Activated CD4-positive, alpha-beta T cell treated with anti-CD3 and anti-CD28 coated beads, Interleukin-2, amount 50 U/mL, for 1 hour (primary cell): Measurements from ENCODE around the gene MAF.

Source experiments
- DNase-seq: peaks from one replicate; pipeline ENCODE4 v3.0.0-alpha.2; 2020

MAF gene

DNA sequence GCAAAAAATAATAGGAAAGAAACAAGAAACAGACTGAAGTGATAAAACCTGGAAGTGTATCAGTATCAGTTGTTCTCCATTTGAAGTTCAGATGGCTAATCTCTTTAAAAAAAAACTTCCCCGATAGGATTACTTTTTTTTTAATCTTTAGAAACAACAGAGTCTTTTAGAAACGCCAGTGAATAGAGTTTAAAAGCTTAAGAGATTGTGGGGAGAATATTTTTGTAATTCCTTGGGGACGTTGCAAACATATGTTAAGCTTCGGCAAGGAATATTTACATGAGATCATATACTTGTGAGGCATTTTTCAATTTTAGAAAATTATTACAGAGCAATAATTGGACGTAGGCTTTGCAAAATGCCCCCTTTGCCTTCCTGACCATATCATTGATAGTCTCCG is 13.2 kb downstream of the MAF start:
- DNase-seq: no peak

DNA sequence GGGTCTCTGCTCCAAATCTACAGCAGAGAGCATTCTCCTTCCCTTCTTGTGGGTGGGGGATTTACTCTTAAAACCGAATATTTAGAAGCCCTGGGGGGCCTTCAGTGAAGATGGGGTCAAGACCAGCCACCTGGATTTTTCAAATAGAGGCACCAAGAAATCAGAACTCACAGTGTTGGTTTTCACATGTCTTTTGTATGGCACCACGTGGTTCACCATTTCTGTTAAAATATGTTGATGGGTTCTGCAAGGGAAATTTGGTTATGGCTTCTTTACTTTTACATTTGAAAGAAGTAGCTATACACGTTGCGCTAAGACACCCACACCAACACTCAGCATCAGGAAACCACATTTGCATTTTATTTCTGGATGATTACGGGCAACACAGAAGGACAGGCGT is 17.7 kb downstream of the MAF start:
- DNase-seq: no peak

DNA sequence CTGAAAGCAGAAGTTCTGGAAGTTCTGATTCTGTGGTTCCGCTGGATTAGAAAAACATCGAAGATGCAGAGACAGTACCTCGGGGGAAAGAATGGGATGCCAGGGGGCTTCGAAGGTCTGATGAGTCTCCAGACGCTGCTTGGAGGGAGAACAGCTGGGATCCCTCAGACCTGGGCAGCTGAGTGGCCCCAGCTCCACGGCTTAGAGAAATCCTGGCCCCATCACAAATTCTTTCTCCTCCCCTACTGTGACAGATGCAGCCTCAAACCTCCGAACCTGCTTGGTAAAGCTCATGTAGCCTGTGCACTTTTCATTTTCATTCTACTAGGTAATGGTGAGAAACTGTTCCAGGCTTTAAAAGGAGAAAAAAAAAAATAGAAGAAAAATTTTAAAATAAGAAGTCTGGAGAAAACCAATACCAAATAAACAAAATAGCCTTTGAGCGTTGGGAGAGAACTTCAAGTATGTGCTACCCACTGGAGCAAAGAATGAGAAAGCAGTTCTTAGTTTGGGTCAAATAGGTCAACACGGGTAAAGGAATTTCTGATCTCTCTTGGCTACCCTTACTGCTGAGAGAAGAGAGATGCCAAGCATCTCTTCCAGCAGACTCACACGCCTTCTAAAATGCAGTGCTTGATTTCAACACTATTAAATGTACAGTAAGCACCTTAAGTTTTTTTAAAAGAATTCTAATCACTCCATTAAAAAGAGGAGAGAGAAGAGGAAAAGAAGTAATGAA is 19.9 kb downstream of the MAF start:
- DNase-seq: no peak

DNA sequence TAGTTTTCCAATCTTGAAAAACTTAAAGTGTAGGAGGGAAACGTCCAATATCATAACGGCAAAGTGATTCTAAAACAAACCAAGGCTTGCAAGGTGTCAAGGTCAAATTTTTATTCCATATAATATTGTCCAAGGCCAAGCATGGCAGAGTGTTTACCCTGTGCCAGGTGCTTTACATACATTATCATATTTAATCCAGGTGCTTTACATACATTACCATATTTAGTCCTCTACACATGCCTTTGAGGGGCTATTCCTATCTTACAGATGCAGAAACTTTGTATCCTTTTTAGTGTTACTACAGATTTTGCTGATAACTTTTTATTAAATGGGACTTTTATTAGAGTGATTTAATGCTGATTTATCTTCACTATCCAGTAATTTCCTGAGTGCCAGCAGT is 23.9 kb downstream of the MAF start:
- DNase-seq: no peak

DNA sequence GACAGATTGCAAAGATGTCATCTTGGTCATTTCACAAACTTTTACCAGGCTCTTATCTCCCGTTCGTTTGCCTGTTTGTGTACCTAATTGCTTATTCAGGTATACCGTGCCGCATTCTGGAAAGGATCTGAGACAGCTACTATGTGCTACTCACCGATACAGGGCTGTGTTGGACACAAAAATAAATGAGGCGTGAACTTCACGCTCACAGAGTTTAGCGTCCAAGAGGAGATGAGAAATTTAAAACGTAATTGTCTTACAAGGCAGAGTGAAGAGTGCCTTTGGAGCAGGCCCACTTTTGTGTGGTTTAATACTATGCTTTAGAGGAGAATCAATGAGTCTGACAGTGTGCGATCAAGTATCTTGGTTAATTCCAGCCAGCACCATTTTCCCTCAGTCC is 26.7 kb downstream of the MAF start:
- DNase-seq: no peak

DNA sequence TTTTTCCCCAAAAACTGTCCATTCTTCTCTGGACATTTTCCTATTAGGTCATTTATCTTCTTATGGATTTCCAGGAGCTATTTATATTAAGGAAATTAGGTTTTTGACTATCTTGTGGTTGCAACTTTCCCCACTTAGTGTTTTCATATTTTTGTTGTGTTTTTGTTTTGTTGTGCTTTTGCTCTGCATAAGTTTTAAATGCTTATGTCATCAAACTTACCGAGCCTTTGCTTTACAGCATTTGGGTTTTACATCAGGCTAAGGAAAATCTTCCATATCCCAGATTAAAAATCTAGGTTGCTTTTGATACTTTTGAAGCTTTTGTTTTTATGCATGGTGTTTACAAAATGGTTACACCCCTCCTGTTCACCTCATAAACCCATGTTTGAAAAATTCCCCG is 27.5 kb downstream of the MAF start:
- DNase-seq: no peak

DNA sequence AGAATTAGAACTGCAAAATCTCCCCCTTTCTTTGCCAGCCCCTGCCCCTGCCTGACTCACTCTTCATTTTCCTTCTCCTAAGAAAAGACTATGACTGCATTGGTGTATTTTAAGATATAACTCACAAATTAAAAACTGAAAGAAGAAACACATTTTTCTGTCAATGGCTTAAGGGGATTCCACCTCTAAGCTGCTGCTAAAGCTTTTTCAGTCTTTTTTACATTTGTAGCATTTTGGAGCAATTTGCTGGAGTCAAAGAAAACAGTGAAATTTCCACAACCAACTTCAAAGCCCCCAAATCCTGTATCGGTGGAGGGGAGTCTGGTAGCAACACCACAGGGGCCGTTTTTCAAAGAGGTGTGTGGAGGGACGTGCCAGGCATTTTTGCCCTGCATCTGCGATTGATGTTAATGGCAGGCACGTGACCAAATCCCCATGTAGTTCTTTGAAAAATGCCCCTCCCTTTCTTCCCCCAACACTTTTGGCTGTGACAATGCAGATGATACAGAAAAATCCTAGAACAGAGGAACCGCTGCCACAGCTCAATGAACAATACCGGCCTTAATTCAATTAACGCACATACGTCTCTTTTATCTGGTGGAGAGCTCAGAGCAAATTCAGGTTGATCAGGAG is 28.5 kb downstream of the MAF start:
- no peak for DNase-seq

DNA sequence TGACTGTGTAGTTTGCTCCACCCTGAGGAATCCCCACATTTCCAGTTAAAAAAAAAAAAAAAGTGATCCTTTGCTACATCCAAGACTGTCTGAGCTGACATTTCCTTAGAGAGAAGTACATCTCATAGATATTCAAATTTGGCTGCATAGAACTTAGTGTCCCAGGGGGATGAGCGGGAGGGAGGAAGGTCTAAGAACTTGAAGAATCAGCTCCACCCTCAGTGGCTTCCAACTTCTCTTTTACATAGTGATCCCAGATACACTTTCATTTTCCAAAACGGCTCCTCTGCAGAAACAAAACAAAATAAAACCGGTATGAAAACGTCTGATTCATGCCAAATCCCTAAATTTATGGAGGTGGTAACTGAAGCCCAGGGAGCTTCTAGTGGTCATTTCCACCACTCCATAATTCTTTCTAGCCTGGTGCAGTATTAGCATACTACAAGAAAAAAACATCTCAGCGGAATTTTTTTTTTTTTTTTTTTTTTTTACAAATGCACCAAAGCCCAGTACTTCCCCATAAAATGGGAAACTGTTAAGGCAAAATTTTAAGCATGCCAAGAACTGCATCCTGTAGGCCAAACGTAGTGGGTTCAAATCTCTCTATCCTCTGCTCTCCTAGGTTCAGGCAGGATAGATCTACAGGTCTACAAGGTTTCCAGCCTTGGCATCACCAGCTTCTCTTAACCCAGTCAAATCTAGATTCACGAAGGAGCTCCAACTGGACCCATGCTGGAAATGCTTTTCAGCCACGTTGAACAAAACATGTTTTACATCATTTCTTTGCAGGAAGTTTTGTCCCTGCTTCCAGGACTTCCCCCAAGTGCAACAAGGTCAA is 29.3 kb downstream of the MAF start:
- DNase-seq: no peak

DNA sequence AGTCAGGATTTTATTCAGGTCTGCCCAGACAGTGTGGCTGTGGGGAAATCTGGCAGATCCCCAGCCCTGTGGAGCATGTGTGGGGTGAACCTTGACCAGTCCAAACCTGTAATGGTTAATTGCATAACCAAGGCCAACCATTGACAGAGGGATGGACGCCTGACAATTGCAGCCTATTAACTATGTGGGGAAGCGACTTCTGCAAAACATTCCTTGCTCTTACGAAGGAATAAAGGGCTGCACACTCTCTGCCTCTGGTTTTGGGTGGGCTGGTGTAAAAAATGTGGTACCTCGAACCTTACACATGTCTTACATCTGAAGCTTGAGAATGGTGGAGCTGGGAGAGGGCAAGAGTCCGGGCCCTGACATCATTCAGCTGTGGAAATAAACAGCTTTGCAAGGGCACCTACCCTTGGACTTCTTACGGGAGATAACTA is 35.8 kb downstream of the MAF start:
- no peak for DNase-seq

DNA sequence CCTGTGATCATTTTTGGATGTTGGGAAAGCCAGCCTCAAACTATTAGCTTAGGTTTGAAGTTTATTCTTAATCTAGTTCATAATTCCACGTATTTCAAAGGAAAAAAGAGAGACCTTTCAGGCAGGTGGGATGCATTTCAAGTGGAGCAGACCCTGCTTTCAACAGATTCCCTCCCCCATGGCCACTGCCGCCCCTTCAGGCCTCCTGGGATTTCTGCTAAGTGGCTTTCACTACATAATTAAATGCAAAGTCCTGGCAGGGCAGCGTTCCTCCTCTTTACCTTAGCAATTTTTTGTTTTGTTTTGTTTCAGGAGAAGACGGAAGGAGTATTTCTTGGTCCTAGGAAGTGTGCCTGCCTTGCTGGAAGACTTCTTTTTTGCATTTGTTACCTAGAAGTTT is 36.6 kb downstream of the MAF start:
- DNase-seq: no peak

DNA sequence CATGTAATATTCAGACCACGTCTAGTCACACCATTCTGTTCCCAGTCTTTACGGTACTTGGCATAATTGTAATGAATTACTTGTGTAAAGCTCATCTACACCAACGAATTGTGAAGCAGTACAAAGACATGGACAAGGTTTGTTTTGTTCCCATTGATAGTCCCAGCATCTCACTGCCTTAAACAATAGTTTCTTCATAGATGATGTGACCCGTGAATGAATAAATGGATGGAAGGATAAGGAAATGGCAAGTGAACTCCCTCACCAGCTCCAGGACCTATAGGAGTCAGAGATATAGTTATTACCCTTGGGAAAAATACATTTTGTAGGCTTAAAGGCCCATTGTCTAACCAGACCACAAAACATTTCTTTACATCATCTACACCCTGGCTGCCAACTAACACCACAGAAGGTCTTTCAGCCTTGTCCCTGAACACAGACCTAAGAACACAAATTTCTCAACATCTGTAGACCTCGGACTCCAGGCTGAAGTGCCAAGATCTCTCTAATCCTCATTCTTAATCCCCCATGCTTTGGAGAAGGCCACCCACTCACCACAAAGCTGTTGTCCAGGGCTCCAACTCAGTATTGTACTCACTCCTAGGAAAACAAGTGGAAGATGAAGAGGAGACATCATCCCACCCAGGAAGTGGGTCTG is 38.2 kb downstream of the MAF start:
- DNase-seq: no peak

DNA sequence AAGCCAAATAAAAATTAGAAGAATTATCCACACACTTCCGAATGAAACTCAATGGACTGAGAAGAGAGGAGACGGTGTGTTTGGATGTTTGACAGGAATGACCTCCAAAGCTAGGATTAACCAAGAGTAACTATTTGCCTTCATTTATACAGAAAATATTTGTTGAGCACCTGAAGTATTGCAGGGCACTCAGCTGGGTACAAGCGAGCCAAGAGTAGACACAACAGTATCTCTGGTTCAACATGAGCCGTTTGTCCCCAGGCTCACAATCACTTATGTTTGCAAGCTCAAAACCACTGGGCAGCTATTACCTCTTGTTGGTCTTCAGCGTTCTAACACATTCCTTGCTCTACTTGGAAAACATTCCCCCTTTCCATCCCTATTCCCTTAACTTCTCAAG is 38.8 kb downstream of the MAF start:
- no peak for DNase-seq

DNA sequence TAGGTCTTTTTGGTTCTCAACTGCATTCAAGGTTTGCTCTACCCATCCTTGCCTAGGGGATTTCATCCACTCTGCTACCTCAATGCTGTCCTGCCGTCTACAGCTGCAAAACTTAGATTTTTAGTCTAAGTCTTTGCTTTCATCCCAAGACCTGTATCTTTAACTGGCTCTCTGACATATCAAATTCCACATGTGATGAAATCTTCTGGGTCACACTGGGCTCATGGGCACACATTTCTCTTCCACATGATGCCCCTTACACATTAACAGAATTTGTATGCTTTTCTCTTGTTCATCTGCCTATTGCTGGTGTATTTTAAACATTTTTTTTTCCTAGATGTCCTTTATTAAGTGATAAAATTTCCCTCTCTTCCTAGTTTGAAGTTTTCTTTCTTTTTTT is 39.6 kb downstream of the MAF start:
- DNase-seq: no peak

DNA sequence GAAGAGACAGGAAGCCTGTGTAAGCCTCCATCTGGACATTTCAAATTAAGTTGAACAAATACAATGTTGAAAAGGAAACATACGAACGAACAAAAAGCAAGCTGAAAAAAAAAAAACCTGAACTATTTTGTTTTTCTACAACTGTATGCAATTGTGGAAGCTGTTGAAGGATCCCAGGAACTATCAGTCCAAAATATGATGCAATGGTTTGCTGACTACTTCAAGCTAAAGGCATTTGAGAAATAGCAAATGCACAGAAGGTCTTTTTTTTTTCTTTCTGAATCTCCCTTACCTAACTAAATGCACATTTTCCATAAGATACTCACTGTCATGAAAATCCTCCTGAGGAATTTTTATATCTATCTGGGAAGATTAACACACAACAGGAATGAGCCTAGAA is 40.2 kb downstream of the MAF start:
- no peak for DNase-seq

DNA sequence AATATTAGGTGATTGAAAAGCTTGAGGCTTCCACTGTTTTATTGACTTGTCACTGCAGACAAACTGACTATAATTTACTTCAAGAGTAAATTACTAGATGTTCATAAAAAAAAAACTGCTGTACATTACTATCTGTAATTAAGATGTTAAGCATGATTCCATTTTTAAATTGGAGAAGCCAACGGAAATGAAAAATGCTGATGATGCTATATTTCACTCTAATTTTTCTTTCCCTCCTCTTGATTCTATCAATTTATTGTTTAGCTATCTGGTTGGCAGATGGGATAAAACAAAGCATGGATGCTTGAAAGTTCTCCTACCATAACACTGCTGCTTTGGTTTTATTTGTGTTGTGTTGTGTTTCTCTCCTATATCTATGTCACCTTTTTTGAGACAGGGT is 41.0 kb downstream of the MAF start:
- no peak for DNase-seq

DNA sequence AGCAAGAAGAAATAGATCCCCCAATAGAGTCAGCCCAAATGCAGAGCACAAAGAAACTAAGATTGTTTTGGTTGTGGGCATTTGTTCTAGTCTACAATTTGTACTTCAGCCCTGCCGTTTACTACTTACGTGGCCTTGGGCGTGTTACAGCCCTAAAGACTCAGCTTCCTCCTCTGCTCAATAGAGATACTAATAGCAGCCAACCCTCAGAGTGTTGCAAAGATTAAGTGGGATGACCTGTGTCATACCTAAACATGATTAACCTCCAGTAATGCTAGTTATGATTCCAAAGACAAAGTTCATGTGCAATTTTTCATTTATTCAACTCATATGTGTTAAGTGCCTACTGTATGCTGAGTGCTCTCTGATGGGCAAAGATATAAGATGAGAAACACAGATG is 43.1 kb downstream of the MAF start:
- DNase-seq: no peak

DNA sequence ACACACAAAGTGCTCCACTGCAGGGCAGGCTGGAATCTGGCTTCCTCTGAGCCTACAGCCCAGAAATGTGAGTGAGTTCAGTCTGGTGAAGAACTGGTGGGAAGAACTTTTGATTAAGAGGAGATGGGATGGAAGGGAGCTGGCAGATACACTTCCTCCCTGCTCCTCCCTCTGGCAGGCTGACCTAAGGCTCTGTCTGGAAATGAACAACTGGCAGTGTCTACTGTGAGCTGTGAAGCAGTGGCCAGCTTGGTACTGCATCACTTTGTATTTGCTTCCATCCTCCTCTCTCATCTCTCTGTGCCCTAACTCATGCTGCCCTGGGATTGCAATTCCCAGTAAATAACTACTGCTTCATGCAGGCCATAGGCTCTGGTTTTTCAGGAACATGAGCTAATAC is 45.6 kb downstream of the MAF start:
- DNase-seq: no peak

DNA sequence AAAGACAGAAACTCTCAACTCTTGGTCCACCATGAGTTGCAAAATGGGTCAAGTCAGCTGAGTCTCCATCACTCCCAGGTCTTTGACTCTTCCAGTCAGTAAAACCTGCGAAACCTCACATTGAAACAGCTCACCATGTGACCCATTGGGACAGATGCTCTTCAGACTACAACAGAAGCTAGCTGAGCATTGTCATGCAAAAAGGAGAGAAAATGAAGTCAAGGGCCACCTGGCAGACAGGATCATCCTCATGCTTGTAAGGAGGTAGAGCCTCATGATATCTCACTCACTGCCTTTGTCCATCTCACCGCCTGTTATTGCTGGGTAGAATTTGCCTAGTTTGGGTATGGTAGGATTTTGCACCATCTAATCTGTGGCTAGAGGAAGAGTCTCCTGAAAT is 50.2 kb downstream of the MAF start:
- no peak for DNase-seq

DNA sequence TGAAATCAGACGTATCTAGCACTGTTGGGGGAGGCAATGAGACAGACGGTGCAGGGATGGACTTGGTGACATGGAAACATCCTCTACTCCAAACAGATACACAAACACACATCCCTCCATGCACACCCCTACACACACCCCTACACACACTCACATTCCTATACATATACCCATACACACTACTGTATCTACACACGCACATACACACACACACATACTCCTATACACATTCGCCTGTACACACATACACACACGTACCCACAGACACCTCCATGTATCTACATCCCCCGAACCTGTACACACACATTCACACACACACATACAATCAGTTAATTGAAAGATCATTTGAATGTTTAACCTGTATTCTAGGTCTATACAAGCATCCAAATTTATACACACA is 53.5 kb downstream of the MAF start:
- DNase-seq: no peak
